Liver (tissue), 3 donors: ENCODE data around the gene NBAS.

Experiments used
- ATF3 ChIP-seq: IDR thresholded peaks from 2 replicates; pipeline ENCODE4 v1.6.1; 2016; ENCODE audit warnings: antibody characterized with exemption
- EGR1 ChIP-seq, 2 donors: IDR thresholded peaks; 2 replicates each; pipeline ENCODE4 v1.6.1; 2016 to 2018; ENCODE audit warnings: antibody characterized with exemption in 2 of 2, low read depth in 2 of 2
- FOXA1 ChIP-seq: IDR thresholded peaks from 2 replicates; pipeline ENCODE4 v1.6.1; 2016; ENCODE audit warnings: antibody characterized with exemption
- GABPA ChIP-seq, 2 donors: IDR thresholded peaks in 1 of 2; conservative IDR thresholded peaks in 1 of 2; 2 replicates each; pipeline ENCODE4 v1.6.1; 2016; ENCODE audit warnings: antibody characterized with exemption in 2 of 2, mild to moderate bottlenecking in 1 of 2, moderate library complexity in 1 of 2
- HNF4G ChIP-seq: IDR thresholded peaks from 2 replicates; pipeline ENCODE4 v1.6.1; 2016; ENCODE audit warnings: antibody characterized with exemption
- JUND ChIP-seq, 2 donors: IDR thresholded peaks; 2 replicates each; pipeline ENCODE4 v1.6.1; 2016; ENCODE audit warnings: antibody characterized with exemption in 2 of 2
- NR2F2 ChIP-seq: IDR thresholded peaks from 2 replicates; pipeline ENCODE4 v1.6.1; 2016; ENCODE audit warnings: antibody characterized with exemption
- RAD21 ChIP-seq, 2 donors: IDR thresholded peaks; 2 replicates each; pipeline ENCODE4 v1.6.1; 2016; ENCODE audit warnings: antibody characterized with exemption in 2 of 2, mild to moderate bottlenecking in 2 of 2
- REST ChIP-seq: IDR thresholded peaks from 2 replicates; pipeline ENCODE4 v1.6.1; 2016; ENCODE audit warnings: antibody characterized with exemption, mild to moderate bottlenecking
- SP1 ChIP-seq: IDR thresholded peaks from 2 replicates; pipeline ENCODE4 v1.6.1; 2018; ENCODE audit warnings: antibody characterized with exemption, mild to moderate bottlenecking
- TAF1 ChIP-seq: conservative IDR thresholded peaks from 2 replicates; pipeline ENCODE4 v1.6.1; 2016; ENCODE audit warnings: antibody characterized with exemption, mild to moderate bottlenecking
- YY1 ChIP-seq: IDR thresholded peaks from 2 replicates; pipeline ENCODE4 v1.6.1; 2016; ENCODE audit warnings: antibody characterized with exemption, mild to moderate bottlenecking
- TF ChIP-seq, protein P1 (sequence below): fragments of 150-350 bp; IDR thresholded peaks from 2 replicates; pipeline ENCODE4 v1.5.1; 2017; ENCODE audit warnings: improper control_type of control experiment, low read depth, low read length; ENCODE audit not compliant: missing input control
- TF ChIP-seq, protein P2 (sequence below): IDR thresholded peaks from 2 replicates; pipeline ENCODE4 v1.6.1; 2016; ENCODE audit warnings: antibody characterized with exemption
- donor health status: healthy.
- donor health status: healthy.

DNA sequence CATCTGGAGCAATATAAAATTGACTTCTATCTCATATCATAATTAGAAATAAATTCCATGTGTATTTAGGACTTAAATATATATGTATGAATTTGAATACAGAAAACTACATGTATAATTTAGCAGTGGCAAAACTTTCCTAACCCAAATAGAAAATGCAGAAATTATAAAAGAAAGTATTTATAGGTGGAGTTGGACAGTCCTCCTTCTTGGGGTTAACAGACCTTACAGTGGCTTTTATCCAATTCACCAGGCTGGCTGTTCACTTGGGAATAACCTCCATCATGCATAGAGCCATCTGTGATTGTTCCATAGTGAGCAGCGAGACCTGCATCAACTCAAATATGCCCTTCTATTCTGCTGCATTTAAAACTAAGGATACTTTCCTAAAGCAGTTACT, 38.9 kb upstream of the NBAS start:
- TF ChIP-seq JUND (IDR thresholded peaks at IDR 0.05) (no peak), REST (no peak), TAF1 (no peak), GABPA (IDR thresholded peaks at IDR 0.05 in 1 of 2, conservative IDR thresholded peaks at IDR 0.05 in 1 of 2) (no peak), HNF4G (no peak), SP1 (no peak), RAD21 (IDR thresholded peaks at IDR 0.05) (no peak), EGR1 (IDR thresholded peaks at IDR 0.05; ENCODE audit: low read depth in 2 of 2) (no peak), FOXA1 (no peak), YY1 (no peak), ATF3 (no peak), NR2F2 (no peak)
- TF ChIP-seq, protein P1, sequence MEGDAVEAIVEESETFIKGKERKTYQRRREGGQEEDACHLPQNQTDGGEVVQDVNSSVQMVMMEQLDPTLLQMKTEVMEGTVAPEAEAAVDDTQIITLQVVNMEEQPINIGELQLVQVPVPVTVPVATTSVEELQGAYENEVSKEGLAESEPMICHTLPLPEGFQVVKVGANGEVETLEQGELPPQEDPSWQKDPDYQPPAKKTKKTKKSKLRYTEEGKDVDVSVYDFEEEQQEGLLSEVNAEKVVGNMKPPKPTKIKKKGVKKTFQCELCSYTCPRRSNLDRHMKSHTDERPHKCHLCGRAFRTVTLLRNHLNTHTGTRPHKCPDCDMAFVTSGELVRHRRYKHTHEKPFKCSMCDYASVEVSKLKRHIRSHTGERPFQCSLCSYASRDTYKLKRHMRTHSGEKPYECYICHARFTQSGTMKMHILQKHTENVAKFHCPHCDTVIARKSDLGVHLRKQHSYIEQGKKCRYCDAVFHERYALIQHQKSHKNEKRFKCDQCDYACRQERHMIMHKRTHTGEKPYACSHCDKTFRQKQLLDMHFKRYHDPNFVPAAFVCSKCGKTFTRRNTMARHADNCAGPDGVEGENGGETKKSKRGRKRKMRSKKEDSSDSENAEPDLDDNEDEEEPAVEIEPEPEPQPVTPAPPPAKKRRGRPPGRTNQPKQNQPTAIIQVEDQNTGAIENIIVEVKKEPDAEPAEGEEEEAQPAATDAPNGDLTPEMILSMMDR = no peak
- TF ChIP-seq, protein P2, sequence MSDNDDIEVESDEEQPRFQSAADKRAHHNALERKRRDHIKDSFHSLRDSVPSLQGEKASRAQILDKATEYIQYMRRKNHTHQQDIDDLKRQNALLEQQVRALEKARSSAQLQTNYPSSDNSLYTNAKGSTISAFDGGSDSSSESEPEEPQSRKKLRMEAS = no peak
